HG03460 (cell line): Measurements from ENCODE around the gene PRKD1.
"Not testable (repeated sequence)": the region's sequence is repeated elsewhere in the genome, so short reads cannot be mapped to it uniquely, and the experiment has no call there.

Experiments
- ATAC-seq: cut with Tn5 transposase; IDR thresholded peaks from one replicate; pipeline ENCODE4 v1.9.1; 2021; ENCODE audit not compliant: unreplicated experiment

Gene PRKD1

GRCh38 chr14:29840369-29840892 is 87.2 kb downstream of the PRKD1 start:
- ATAC-seq, result not testable (repeated sequence)

GRCh38 chr14:29839691-29840090 is 88.0 kb downstream of the PRKD1 start:
- not testable (repeated sequence) for ATAC-seq

DNA sequence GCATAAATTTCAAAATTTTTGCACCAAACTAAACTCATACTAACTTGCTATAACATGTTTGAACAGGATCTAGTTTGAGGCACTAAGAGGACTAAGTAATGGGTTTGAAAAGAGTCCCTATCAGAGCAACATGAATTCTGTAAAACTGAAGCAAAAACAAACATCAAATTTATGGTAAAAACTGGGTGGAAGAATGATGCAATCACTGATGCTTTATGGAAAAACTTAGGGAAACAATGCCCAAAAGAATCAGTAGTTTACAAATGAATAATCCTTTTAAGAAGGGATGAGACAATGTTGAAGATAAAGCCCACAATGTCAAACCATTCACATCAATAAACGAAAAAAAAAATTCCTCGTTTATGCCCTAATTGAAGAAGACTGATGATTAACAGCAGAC is 88.9 kb downstream of the PRKD1 start:
- no peak for ATAC-seq

- ATAC-seq, result no peak
These were observed 91.3 kb downstream of the PRKD1 start for GRCh38 chr14:29836395-29836794.

GRCh38 chr14:29832042-29832441 is 95.6 kb downstream of the PRKD1 start:
- ATAC-seq, result no peak

DNA sequence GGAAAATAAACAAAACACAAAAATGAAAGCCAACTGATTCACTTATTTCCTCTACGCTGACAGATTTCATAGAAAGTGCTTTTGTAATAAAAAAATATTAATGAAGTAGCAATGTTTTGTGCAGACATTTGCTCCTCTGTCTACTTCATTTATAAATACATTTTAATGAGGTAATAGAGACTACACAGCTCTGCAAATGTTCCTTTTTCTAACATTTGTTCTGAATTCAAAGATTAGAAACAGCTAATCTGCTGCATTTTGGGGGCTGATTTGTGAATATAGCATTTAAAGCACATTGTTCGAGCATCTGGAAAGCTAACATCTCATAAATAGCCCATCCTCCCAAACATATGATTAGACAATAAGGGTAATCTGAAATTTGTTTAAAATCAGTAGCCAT is 97.8 kb downstream of the PRKD1 start:
- no peak for ATAC-seq

- no peak for ATAC-seq
These were observed 103.8 kb downstream of the PRKD1 start for GRCh38 chr14:29823816-29824215.

DNA sequence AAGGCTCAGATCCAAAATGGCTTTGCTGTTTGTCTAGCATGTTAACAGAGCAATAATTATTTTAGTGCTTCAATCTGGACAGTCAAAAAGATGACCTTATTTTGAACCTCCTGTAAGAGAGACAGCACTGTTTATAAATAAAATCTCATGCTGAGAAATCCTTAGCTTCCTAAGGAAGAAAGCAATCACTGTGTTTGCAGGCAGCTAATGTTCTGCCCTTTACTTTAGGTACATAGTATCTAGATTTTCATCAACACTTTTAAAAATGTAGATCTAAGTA is 105.3 kb downstream of the PRKD1 start:
- ATAC-seq, result no peak

- no peak for ATAC-seq
These were observed 105.8 kb downstream of the PRKD1 start for GRCh38 chr14:29821661-29822429.

GRCh38 chr14:29821242-29821641 is 106.4 kb downstream of the PRKD1 start:
- ATAC-seq, result no peak

- no peak for ATAC-seq
These were observed 106.9 kb downstream of the PRKD1 start for GRCh38 chr14:29820785-29821184.

DNA sequence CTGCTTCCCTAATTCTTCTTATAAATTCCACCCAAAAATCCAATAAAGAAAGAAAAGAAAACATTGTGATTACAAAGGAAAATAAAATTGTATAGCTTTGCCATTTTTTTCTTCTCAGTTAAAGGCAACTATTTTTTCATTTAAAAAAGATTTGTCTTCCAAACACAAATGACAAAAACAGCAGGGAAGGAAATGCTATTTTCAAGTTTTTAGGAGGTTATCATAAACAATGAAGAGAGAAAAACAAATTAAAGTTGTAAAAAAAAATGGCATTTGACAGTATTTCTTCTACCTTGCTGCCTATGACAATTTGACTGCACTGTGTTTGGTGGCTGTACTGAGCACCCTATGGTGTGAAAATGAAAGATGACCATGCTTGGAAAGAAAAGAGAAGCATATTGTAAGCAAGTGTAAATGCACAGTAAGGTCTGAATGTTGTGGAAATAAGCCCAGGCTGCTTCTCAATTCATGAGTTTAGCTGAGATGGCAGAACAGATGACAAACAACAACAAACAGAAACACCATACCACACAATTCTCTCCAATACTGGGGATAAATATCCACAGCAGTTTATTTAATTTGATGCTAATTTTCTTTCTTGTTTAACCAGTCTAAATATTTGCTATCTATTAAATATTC is 109.8 kb downstream of the PRKD1 start:
- no peak for ATAC-seq

DNA sequence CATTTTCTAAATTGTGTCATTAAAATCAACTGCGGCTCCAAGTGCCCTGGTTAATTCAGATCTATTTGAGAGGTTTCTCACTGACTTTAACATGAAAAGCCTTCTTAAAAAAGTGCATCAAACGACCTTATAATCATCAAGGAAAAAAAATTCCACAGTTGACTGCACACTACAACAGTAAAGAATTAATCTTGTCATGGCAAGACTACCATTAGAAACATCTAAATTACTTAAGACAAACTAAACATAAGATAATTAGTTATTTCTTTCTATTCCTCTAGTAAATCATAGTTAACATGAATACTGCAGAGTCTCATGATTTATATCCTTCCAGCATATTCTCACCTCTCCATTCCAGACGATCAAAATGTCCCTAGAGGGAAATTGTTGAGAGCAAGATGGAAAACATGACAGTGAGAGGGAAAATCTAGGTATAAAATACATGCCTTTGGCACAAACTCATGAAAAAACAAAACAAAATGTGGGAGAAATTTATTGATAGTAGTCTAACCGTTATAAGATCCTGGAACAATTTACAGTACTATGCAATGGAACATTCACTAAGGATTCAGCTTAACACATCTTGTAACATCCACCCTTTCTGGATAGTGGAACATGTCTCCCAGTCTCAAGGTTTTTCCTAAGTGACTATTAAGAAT is 112.5 kb downstream of the PRKD1 start:
- no peak for ATAC-seq

DNA sequence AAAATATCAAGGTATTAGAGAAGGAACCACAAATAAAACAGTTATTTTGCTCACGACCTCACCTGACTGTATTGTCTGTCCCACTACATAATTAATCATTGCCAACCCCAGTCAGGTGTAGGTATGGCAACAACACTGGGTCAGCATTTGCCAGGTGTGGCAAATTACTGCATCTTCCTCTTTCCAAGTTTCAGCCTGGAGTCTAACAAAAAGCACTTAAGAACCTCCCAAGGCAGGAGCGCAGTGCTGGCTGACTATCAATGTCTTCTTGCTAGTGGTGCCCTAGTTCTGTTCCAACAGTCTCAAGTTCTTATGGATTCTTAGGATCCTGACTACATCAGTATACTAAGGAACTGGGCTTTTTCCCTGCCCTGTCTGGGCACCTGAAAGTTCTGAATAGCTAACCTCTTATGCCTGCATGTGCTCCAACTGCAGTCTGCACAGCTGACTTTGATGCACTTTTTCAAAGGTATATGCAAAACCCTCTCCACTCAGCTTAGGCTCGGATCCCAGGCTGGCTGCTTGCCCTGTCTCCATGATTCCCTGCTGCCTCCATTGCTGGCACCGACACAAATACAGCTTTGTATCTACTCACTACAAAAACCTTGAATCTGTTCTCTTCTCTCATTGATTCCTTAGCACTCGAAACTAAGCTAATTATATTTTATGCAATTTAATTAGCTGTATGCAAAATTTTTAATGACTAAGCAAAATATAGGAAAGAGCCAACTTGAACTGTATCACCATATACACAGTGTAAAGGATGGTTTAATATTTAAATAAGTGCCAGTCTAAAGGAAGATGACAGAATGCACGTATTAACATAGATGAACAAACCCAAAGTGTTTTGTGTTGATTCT is 113.3 kb downstream of the PRKD1 start:
- no peak for ATAC-seq

GRCh38 chr14:29810682-29811081 is 117.0 kb downstream of the PRKD1 start:
- ATAC-seq, result no peak

DNA sequence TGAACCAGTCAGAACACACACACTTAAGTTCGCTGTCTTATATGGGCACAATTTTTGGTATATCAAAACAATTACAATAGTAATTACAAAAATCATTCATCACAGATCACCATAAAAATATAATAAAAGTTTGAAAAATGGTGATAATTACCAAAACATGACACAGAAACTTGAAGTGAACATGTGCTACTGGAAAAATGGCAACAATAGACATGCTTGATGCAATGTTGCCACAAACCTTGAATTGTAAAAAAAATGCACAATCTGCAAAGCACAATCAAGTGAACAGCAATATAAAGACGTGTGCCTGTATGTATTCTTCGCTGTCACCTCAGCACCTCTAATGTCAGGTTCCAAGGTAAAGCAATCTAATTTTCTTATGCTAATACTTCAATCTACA is 117.6 kb downstream of the PRKD1 start:
- no peak for ATAC-seq

DNA sequence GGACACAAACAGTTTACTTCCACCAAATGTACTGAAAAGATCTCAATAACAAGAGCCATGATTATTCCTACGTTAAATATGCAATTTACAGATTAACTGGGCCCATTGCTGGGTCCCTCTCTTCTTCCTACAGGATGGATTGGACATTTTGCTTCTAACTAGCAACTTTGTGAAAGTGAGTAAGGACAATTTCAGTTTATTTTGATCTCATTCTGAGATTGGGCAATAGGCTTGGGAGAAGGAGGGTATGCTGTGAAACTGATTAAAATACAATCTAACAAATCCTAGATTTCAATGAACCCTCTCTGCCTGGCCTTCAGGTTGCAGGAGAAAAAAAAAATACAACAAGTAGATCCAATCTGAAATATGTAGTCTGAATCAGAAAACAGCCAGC is 121.5 kb downstream of the PRKD1 start:
- ATAC-seq, result no peak

GRCh38 chr14:29805415-29806123 is 122.1 kb downstream of the PRKD1 start:
- ATAC-seq, result no peak

DNA sequence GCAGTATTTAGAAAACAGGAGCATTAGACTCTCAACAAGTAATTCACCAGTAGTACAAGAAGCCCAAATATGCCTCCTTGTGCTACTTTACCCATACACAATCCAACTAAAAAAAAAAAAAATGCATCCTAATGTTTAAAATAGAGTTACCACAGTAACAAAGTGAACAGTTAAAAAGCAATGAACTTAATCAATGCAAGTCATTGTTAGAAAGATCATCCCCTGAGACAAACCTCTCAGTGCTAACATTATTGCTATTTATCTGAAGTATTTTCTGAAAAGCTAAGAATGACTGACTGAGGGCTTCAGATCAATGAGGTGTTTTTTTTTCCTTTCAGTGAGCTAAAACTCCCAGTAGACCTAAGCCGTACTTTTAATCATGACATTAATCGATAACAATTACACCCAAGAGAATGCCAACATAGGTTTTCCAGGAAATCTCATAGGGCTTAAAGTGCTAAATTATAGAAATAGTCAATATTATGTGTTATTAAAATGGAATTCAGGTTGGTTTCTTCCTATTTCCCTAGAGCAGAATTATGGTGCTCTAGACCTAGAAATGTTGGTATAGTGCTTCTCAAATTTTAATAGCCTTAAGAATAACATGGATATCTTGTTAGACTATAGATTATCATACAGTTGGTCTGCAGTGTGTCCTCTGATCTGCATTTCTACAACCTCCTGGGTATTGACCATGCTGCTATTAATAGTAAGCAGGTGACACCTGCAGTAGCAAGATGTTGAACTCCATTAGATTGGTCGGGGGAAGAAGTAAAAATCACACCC is 123.0 kb downstream of the PRKD1 start:
- ATAC-seq, result no peak

DNA sequence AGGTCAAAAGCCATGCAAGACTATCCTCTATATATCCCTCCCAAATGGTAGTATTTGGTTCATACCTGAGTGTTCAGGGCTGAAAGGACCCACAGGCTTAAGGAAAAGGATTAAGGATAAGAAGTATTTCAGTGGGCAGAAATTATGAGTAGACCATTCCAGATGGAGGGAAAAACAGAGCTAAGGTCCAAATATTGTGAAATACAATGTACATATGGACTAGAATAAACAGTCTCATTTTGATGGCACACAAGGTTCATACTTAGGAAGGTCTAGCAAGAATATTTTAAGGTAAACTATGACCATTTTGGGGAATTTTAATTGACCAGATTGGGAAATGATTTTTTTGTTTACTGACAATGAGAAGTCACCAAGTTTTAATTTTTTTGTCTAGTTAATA is 124.6 kb downstream of the PRKD1 start:
- no peak for ATAC-seq
